ENCODE results near the gene PLA2G4A.

DNA sequence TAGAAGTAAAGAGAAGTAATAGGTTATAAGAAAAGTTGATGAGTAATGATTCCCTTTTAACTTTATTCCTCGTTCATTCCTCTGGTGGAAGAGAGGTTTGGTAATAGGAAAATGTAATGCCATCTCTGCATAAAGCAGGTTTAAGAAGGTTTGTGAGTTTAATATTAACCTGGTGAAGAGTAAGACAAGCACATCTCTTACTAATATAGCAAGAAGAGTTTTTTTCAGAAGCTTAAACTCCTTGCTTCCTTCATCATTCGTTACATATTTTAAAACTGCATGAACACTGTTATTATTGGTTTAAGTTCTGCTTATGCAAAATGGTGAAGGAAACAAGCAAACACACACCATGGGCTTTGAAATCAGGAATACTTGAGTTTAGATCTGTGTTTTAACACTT, 9.2 kb upstream of the PLA2G4A start:
- no peak for TF ChIP-seq POLR2A (IDR thresholded peaks at IDR 0.05)
- TF ChIP-seq, protein P1, sequence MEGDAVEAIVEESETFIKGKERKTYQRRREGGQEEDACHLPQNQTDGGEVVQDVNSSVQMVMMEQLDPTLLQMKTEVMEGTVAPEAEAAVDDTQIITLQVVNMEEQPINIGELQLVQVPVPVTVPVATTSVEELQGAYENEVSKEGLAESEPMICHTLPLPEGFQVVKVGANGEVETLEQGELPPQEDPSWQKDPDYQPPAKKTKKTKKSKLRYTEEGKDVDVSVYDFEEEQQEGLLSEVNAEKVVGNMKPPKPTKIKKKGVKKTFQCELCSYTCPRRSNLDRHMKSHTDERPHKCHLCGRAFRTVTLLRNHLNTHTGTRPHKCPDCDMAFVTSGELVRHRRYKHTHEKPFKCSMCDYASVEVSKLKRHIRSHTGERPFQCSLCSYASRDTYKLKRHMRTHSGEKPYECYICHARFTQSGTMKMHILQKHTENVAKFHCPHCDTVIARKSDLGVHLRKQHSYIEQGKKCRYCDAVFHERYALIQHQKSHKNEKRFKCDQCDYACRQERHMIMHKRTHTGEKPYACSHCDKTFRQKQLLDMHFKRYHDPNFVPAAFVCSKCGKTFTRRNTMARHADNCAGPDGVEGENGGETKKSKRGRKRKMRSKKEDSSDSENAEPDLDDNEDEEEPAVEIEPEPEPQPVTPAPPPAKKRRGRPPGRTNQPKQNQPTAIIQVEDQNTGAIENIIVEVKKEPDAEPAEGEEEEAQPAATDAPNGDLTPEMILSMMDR (IDR thresholded peaks at IDR 0.05) = no peak

Data from adrenal gland (tissue), 5 donors.